Activated CD8-positive, alpha-beta memory T cell treated with anti-CD3 and anti-CD28 coated beads, Interleukin-2, amount 50 U/mL, for 24 hours (primary cell): ENCODE measurements around the gene PDAP1.
"Not testable (repeated sequence)": the region's sequence is repeated elsewhere in the genome, so short reads cannot be mapped to it uniquely, and the experiment has no call there.

Source experiments
- DNase-seq: peaks from one replicate; pipeline ENCODE4 v3.0.0-alpha.2; 2020; ENCODE audit errors: extremely low read depth

PDAP1 gene

DNA sequence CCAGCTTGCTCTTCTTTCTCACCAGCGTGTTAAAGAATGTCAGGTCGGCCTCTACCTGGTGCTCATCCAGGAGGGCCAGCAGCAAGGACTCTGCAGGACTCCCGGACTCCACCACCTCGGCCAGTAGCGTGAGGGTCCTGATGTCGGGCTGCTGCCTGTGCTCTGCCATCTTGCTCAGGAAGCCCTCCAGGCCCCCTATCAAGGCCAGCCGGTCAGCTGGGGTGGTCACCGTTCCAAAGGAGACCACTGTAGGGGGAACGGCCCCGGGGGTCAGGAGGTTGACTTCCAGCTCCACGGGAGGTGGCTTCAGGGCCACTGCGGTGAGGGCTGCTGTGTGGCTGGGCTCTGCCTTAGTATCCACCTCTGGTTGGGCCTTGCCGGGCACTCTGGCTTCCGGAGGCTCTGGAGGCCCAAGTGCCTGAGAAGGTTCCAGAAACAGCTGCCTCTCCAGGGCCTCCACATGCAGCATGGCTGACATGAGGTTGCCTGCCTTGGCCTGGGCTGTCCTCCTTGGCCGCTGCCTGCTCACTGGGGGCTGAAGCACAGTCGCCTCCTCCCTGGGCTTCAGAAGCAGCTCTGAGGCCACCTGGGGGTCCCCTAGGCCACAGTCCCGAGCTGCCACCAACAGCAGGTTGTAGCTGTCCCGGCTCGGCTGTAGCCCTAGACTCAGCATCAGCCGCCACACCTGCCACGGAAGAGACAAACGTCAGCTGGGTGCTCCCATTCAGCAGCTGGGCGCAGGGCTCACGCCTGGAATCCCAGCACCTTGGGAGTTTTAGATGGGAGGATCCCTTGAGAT is 16.7 kb upstream of the PDAP1 start:
- DNase-seq: no peak

DNA sequence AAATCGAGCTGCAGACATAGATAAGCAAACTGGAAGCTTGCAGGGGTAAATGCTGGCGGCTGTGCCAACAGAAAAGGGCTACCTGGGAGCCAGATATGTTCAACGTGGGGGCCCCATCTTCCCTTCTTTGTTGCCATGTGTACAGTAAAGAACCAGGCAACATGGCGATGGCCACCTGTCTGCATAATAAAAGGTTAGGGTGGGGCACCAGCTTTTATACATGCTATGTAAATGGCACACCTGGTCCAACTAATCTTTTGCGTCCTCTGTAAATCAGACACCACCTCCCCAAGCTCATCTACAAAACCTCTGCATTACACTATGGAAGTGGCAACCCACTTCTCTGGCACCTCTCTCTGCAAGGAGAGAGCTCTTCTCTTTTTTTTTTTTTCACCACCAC is 14.2 kb upstream of the PDAP1 start:
- no peak for DNase-seq

- no peak for DNase-seq
These were observed 13.8 kb upstream of the PDAP1 start for GRCh38 chr7:99422186-99422585.

DNA sequence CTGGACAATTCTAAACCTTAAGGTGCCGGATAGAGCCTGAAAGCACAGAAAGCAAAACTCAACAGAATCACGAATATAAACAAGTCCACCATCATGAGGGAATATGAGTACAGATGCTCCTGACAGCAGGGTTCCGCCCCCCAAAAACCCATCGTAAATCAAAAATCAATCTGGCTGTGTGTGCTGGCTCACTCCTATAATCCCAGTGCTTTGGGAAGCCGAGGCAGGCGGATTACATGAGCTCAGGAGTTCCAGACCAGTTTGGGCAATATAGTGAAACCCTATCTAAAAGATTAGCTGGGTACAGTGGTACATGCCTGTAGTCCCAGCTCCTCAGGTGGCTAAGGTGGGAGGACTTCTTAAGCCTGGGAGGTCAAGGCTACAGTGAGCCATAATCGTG is 12.6 kb upstream of the PDAP1 start:
- no peak for DNase-seq

- no peak for DNase-seq
These were observed 11.8 kb upstream of the PDAP1 start for GRCh38 chr7:99420213-99420612.

DNA sequence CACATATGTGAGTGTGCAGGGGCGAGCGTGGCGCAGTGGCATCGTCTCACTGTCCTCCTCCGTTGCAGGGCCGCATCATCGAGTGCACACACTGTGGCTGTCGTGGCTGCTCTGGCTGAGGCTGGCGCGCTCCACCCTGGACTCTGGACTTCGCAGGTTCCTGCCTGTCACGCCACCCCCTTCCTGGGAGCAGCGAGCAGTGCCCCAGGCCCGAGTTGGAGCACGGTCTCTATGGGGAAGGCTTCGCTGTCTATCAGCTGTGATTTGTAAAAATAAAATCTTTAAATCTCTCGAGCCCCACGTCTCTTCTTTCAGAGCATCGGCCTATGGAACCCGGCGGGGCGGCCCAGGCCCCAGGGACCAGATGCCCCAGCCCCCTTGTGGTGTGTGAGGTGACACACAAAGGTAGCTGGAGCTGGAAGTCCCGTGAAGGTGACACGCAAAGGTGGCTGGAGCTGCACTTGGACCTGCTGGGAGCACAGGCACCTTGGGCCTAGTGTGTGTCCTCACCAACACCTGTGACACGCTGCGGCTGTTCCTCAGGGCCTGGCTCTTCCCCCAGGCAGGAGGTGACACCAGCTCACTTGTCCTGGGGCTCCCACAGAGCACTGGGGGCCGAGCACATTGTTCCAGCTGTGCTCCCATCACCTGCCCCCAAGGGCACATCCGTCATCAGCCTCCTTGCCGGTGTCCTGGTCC is 11.1 kb upstream of the PDAP1 start:
- no peak for DNase-seq

GRCh38 chr7:99418260-99418659 is 9.9 kb upstream of the PDAP1 start:
- DNase-seq: no peak

DNA sequence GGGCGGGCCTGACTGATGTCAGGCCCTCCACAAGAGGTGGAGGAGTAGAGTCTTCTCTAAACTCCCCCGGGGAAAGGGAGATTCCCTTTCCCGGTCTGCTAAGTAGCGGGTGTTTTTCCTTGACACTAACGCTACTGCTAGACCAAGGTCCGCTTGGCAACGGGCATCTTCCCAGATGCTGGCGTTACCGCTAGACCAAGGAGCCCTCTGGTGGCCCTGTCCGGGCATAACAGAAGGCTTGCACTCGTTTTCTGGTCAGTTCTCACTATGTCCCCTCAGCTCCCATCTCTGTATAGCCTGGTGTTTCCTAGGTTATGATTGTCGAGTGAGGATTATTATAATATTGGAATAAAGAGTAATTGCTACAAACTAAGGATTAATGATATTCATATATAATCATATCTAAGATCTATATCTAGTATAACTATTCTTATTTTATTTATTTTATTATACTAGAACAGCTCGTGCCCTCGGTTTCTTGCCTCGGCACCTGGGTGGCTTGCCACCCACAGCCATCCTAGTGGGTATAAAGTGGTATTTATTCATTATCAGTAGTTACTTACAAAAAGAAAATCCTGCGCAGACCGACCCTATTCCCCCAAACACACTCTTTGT is 7.2 kb upstream of the PDAP1 start:
- DNase-seq: not testable (repeated sequence)

GRCh38 chr7:99410635-99411034 is 2.2 kb upstream of the PDAP1 start:
- DNase-seq: no peak

GRCh38 chr7:99409806-99410205 is 1.4 kb upstream of the PDAP1 start:
- DNase-seq: no peak

GRCh38 chr7:99409192-99409572 is 785 bp upstream of the PDAP1 start:
- no peak for DNase-seq

GRCh38 chr7:99407872-99408378 is 472 bp downstream of the PDAP1 start:
- no peak for DNase-seq

DNA sequence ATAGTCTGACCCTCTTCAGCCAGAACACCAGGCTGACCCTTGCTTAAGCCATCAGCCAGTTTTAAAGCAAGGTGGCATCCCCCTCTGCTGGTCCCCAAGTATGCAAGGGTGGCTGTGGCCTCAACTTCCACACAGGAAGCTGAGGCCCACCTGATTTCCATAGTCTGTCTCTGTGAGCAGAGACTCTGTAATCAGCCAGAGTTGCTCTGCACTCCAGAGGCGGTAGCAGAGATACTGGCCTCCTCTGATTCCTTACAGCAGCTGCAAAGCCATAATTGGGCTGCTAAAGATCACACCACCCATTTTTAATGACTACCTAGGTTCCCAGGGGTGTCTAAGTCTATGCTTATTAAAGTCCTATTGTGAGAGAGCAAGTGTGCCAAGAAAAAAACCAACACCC is 1.8 kb downstream of the PDAP1 start:
- DNase-seq: no peak

GRCh38 chr7:99404977-99405320 is 3.4 kb downstream of the PDAP1 start:
- DNase-seq: no peak

GRCh38 chr7:99404235-99404976 is 4.0 kb downstream of the PDAP1 start:
- no peak for DNase-seq

GRCh38 chr7:99403764-99404163 is 4.6 kb downstream of the PDAP1 start:
- no peak for DNase-seq

DNA sequence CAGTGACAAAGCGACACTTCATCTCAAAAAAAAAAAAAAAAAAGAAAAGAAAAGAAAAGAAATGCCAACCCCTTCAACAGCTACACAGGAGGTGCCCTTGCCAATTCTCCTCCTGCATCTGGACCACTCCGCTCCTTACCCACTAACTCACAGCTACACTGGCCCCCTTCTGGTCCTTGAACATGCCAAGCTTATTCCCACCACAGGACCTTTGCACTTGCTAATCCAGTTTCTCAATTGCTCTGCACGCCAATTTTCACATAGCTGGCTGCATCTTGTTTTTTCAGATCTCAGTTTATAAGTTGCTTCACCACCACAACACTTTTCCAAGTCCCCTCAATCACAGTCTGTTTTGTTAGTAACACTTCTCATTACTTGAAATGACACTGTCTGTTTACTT is 5.5 kb downstream of the PDAP1 start:
- DNase-seq: no peak

GRCh38 chr7:99399597-99399996 is 8.8 kb downstream of the PDAP1 start:
- DNase-seq: no peak

- no peak for DNase-seq
These were observed 9.4 kb downstream of the PDAP1 start for GRCh38 chr7:99398891-99399445.

- no peak for DNase-seq
These were observed 11.0 kb downstream of the PDAP1 start for GRCh38 chr7:99397297-99397983.
